Activated T-cell treated with anti-CD3 and anti-CD28 coated beads, Interleukin-2, amount 50 U/mL, for 1 hour (primary cell): ENCODE results near the gene SPRED3.
"Not testable (repeated sequence)": the region's sequence is repeated elsewhere in the genome, so short reads cannot be mapped to it uniquely, and the experiment has no call there.

Experiments used
- DNase-seq: peaks from one replicate; pipeline ENCODE4 v3.0.0-alpha.2; 2020

The SPRED3 gene

GRCh38 chr19:38388349-38389100, at the start of gene SPRED3:
TSS of gene SPRED3 (plus strand) at chr19:38388697. CDS start at chr19:38390303, 1,606 bp downstream.
- no peak for DNase-seq

- not testable (repeated sequence) for DNase-seq
These were observed 49.5 kb upstream of the SPRED3 start for GRCh38 chr19:38339011-38339410.

GRCh38 chr19:38340927-38341326, 47.6 kb upstream of the SPRED3 start:
- no peak for DNase-seq

- DNase-seq: no peak
These were observed 41.7 kb upstream of the SPRED3 start for GRCh38 chr19:38346837-38347236.

- DNase-seq: no peak
These were observed 37.6 kb upstream of the SPRED3 start for GRCh38 chr19:38350883-38351282.

GRCh38 chr19:38351865-38352395, 36.6 kb upstream of the SPRED3 start:
- DNase-seq: no peak

GRCh38 chr19:38352611-38353010, 35.9 kb upstream of the SPRED3 start:
- no peak for DNase-seq

GRCh38 chr19:38355728-38356725, 32.5 kb upstream of the SPRED3 start:
- DNase-seq: no peak

GRCh38 chr19:38358071-38358470, 30.4 kb upstream of the SPRED3 start:
- no peak for DNase-seq

GRCh38 chr19:38359242-38360021, 29.1 kb upstream of the SPRED3 start:
- no peak for DNase-seq

GRCh38 chr19:38360351-38360750, 28.1 kb upstream of the SPRED3 start:
- DNase-seq: no peak

GRCh38 chr19:38360839-38361631, 27.5 kb upstream of the SPRED3 start:
- DNase-seq: no peak

- DNase-seq: peak; percentile 58
These were observed 26.8 kb upstream of the SPRED3 start for GRCh38 chr19:38361633-38362075.

GRCh38 chr19:38362076-38362945, 26.2 kb upstream of the SPRED3 start:
- DNase-seq: peak; percentile 69

GRCh38 chr19:38362946-38363688, 25.4 kb upstream of the SPRED3 start:
- DNase-seq: not testable (repeated sequence)

GRCh38 chr19:38367041-38367440, 21.5 kb upstream of the SPRED3 start:
- no peak for DNase-seq

GRCh38 chr19:38369584-38369983, 18.9 kb upstream of the SPRED3 start:
- DNase-seq: no peak

- DNase-seq: no peak
These were observed 18.2 kb upstream of the SPRED3 start for GRCh38 chr19:38370299-38370698.

GRCh38 chr19:38371081-38371480, 17.4 kb upstream of the SPRED3 start:
- DNase-seq: no peak

GRCh38 chr19:38373907-38374331, 14.6 kb upstream of the SPRED3 start:
- DNase-seq: no peak
